SIG-M5 (cell line): ENCODE results near the gene MCCD1.
A peak's percentile ranks its signal among the peaks of the same experiment; 100 is the strongest.

Source experiments
- DNase-seq: peaks from one replicate; lab custom pipeline; 2025; lab: John Stamatoyannopoulos, UW

MCCD1 gene

GRCh38 chr6:31572041-31572911, 43.5 kb downstream of the MCCD1 start, which contains the start of gene LTA:
LTA (plus strand) TSS chr6:31572289; CDS start chr6:31572743, 454 bp downstream.
- no peak for DNase-seq

GRCh38 chr6:31573239-31574105, 44.7 kb downstream of the MCCD1 start:
- DNase-seq, result no peak

GRCh38 chr6:31574106-31575061, 45.6 kb downstream of the MCCD1 start:
- no peak for DNase-seq

- DNase-seq, result peak; percentile 53
These were observed 46.7 kb downstream of the MCCD1 start, which contains the start of gene TNF for GRCh38 chr6:31575335-31575901. TNF (plus strand) TSS chr6:31575565; CDS start chr6:31575742, 177 bp downstream.

GRCh38 chr6:31575952-31576685, 47.4 kb downstream of the MCCD1 start:
- no peak for DNase-seq

GRCh38 chr6:31576897-31577578, 48.3 kb downstream of the MCCD1 start:
- no peak for DNase-seq

- no peak for DNase-seq
These were observed 48.8 kb downstream of the MCCD1 start for GRCh38 chr6:31577579-31577966.

- no peak for DNase-seq
These were observed 49.7 kb downstream of the MCCD1 start for GRCh38 chr6:31578184-31579118.

- no peak for DNase-seq
These were observed 50.4 kb downstream of the MCCD1 start for GRCh38 chr6:31579119-31579505.
